Stimulated activated CD8-positive, alpha-beta memory T cell treated with anti-CD3 and anti-CD28 coated beads, Interleukin-12 subunit alpha, Interleukin-12 subunit beta, amount 100 ng/mL, for 1 hour (primary cell): ENCODE measurements around the gene FUT2.
"Not testable (repeated sequence)": the region's sequence is repeated elsewhere in the genome, so short reads cannot be mapped to it uniquely, and the experiment has no call there.

Source experiments
- DNase-seq: peaks from one replicate; pipeline ENCODE4 v3.0.0-alpha.2; 2020; ENCODE audit warnings: low read depth

FUT2 gene

DNA sequence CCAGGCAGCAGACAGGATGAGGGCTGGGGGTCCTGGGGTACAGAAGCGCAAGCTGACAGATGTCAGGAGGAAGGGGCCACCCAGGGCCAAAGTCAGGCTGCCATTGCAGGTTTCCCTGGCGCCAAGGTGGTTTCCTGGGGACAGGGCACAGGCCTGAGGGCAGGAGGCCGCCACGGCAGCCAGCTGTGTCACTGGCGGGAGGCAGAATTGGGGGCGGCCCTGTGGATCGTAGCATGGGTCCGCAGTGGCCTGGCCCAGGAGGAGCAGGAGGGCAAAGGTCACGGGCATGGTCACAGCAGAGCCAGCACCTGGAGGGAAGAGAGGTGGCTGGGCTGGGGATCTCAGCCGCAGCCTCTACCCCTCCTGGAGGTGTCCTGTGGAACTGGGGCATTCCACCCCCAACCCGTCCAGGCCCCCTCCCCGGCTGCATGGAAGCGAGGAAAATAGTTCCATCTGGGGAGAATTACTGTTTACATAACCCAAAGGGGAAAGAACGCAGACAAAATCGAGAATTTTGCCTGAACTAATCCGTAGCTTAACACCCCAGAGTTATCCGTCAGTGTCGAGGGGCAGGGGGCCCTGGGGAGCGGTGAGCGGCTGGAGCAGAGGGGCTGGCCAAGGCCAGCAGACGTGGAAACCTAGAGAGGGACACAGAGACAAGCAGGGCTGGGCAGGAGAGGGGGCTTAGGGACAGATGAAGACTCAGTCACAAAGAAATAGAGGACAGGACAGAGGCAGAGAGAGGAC is 24.9 kb upstream of the FUT2 start:
- no peak for DNase-seq

DNA sequence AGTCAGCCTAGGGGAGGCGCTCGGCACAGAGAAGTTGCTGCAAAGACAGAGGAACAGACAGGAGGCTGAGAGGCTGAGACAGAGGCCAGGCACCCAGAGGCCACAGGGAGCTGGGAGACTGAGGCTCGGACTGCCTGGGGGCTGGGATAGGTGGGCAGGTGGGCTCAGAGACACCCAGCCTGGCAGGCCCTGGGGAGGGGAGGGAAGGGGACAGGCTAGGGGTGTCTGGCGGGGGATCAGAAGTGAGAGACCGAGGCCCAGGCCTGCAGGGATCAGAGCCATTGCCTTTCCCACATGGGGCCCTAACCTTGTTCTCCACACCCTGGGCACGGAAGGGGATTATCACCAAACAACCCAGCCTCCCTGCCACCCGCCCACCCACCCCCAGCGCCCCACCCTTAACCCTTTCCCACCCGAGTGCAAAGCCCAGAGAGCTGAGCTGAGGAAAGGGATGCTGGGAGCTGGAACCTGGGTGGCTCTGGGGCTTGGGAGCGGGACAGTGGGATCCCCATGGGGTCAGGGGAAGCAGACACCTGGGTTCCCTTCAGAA is 24.2 kb upstream of the FUT2 start:
- DNase-seq: no peak

DNA sequence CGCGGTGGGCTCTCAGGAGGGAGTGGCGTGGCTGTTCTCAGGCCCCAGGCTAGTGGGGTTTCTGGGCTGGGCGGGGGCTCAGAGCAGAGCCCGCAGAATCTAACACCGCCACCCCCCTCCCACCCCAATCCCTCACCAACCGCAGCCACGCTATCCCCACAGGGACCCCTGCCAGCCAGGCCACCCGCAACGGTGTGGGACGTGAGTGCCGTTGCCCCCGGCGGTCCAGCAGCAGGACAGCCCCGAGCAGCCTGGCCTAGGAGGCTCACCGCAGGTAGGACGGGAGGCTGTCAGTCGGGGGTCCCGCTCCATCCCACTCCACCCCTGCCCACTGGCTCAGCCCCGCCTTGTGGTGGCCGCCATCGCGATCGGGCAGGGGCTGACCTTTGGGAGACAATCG is 22.8 kb upstream of the FUT2 start, which contains the start of gene NTN5:
Gene NTN5, minus strand, starts transcription at position 24 of the 400 bp plus-strand sequence. CDS start 2,031 bp downstream, outside the sequence.
- DNase-seq: no peak

DNA sequence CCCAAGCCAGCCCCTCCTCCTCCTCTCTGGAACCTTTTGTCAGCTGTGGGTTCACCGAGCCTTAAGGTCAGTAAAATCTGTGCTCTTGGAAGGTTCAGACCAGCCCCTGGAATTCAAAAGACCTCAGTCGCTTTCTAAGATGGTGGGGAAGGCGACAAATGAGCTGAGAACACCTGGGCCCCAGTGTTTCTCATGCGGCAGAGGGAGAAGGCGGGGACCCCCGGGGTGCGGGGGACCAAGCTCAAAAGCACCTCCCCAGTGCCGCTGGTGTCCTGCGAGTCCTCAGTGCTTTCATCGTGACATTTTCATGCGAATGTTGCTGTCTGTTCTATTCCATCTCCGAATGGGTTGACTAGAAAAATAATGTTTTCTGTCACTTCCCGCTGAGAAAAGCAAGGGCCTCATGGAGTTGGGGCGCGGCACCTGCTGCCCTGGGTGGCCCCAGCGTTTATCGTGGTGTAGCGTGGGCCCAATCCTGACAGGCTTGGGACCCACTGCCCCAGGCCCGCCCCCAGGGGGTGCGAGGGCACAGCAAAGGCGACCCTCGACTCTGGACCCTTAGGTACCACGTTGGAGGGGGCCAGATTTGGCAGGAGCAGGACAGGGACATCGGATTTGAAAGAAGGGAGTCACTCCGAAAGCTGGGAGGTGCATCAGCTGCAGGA is 22.2 kb upstream of the FUT2 start:
- no peak for DNase-seq

DNA sequence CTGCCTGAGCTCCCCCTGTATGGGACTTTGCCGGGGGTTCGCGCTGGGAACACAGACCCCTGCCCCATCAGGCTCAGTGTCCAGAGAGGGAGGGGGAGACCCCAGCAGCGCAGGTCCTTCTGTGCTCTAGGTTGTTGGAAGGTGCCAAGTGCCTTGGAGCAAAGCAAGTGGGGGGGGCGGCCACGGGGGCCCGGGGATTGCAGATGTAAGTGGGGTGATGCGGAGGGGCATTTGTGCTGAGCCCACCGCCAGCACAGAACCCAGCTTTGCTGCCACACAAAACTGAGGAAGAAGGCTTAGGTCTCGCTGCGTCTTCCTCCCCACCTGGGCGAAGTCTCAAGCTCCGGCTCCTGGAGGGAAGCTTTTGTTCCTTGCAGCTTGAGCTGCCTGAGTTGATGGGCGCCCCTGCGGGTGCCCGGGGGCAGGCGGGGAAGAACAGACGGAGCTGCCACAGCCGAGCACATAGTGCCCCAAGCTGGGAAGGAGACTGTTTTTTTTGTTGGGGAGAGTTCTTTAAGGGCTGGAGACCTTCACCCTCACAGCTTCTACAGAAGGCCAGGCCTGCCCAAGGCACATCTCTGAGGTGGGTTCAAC is 21.5 kb upstream of the FUT2 start:
- DNase-seq: no peak

DNA sequence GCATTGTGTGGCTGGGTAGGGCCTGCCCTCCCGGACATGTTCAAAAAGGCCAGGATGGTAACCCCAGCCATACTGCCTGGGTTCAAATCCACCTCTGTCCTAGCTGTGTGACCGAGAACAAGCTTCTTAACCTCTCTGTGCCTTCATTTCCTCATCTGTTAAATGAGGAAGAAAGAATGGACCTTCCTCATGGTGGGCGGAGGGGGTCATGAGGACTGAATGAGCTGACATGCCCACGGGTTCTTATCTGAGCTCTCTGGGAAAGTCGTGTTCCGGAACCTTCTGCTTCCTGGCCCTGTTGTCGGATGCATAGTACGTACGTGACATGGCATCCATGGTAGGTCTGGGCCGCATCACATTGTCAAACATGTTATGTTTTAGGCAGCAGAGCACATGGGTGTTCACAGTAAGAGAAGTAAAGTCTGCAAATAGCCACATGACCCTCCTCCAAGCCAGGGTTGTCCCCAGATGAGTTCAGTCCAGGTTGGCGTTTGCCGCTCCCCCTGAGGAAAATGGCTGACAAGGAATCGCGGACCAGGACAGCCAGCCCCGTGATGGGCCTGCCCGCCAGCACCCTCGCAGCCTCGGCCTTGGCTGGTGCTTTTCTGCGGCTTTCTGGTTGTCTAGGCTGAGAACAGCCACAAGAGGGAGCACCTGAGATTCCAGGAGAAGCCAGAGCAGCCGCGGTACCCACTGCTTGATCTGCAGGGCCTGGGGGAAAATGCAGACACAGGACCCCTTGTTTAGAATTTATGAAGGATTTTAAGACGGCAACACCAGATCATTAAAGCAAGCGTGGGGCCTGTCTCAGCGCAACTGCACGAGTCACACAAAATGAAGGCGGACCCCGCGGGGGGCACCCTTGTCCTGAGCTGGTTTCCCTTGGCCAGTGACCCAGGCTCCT is 20.6 kb upstream of the FUT2 start:
- peak; percentile 57 for DNase-seq

DNA sequence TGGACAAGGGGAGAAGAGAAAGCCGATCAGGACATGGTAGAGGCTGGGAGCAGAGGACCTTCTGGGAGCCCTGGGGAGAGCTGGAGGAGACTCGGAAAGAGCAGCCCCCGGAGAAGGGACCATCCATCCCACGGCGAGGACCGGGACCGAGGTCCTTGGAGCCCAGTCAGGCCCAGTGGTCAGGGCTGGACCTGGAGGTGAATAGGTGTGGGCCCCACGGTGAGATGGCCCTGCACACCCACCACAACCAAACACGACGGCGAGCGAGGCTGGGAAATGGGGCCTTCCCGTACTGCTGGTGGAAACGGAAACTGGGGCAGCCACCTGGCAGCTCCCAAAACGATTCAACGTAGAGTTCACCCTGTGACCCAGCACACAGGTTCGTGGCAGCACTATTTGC is 19.3 kb upstream of the FUT2 start:
- no peak for DNase-seq

DNA sequence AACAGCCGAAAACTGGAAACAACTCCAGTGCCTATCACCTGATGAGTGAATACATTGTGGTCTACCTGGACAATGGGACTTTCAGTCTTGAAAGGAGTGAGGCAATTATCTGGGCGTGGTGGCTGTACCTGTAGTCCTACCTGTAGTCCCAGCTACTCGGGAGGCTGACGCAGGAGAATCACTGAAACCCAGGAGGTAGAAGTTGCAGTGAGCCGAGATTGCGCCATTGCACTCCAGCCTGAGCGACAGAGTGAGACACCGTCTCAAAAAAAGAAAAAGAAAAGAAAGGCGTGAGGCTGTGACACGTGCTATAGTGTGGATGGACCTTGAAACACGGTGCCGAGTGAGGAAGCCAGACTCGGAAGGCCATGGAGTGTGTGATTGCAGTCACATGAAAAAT is 18.9 kb upstream of the FUT2 start:
- no peak for DNase-seq

DNA sequence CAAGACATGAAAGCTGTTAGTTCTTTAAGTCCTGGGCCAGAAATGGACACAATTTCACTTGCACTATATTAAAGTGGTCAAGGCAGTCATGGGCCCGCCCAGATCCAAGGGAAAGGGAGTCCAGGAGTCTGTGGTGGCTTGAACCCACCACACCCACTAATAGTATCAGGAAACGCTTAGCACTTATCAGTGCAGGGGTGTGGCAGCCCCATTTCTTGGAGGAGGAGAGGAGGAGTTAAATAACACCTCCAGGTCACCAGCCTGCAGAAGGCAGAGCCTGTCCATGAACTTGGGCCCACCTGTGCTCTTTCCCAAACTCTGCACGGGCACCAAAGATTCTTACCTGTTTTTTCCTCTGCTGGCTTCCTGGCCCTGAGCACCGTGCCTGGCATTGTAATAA is 17.6 kb upstream of the FUT2 start:
- DNase-seq: no peak

DNA sequence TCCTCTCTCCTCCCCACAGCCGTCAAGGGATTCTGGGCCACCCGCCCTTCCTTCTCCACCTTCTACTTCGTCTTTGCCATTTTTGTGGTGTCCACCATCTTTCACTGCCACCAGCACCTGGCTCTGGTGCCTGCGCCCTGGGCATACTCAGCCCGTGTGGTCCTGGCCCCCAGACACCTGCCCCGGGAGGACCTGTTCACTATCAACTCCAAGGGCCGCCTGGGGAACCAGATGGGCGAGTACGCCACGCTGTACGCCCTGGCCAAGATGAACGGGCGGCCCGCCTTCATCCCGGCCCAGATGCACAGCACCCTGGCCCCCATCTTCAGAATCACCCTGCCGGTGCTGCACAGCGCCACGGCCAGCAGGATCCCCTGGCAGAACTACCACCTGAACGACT is 15.8 kb upstream of the FUT2 start:
- not testable (repeated sequence) for DNase-seq

DNA sequence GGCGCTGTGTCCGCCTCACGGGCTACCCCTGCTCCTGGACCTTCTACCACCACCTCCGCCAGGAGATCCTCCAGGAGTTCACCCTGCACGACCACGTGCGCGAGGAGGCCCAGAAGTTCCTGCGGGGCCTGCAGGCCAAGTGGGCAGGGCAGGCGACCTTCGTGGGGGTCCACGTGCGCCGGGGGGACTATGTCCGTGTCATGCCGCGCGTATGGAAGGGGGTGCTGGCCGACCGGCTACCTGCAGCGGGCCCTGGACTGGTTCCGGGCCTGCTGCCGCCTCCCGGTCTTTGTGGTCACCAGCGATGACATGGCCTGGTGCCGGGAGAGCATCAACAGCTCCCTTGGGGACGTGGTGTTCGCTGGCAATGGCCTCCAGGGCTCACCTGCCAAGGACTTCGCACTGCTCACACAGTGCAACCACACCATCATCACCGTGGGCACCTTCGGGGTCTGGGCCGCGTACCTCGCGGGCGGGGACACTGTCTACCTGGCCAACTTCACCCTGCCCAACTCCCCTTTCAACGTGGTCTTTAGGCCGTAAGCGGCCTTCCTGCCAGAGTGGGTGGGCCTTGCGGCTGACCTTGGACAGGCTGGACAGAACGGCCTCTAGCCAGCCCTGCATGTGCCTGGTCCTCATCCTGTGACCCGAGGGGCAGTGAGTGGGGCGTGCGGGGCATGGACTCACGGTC is 15.2 kb upstream of the FUT2 start:
- no peak for DNase-seq

DNA sequence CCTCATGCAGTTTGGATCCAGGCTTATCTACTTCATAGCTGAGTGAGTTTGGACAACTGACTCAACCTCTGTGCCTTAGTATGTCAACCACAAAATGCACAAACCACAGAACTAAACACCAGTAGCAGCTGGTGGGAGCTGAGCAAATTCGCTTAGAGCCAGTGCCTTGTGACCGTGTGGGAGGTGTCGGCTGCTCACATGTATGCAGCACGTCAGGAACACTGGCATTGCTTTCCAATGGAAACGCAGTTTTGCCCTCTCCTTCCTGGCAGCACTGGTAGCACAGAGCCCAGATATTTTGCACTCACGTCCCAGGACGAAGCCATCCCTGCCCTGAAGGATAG is 14.7 kb upstream of the FUT2 start:
- DNase-seq: no peak

DNA sequence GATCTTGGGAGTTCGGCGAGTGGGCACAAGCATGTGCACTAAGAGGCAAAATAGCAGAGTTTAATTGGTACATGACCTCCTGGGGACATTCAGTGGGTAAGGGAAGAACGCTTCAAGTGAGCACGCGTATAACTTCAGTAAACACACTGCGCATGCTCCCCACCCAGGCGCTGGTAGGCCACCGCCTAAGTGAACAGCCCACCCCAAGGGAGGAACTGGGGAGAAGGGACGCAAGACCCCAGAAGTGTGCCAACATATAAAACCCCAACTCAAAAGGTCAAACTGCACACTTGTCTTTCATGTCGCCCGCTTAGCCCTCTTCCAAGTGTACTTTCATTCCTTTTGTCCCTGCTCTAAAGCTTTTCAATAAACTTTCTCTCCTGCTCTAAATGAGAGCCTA is 12.4 kb upstream of the FUT2 start:
- no peak for DNase-seq

DNA sequence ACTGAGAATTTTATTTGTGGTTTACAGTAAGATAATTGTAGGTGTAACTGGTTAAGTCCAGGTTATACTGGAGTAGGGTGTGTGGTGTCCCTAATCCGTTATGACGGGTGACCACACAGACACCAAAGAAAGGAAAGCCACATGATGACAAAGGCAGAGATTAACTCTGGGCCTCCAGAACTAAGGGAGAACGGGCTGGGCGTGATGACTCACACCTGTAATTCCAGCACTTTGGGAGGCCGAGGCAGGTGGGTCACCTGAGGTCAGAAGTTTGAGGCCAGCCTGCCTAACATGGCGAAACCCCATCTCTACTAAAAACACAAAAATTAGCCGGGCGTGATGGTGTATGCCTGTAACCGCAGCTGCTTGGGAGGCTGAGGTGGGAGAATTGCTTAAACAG is 10.2 kb upstream of the FUT2 start:
- DNase-seq: no peak

DNA sequence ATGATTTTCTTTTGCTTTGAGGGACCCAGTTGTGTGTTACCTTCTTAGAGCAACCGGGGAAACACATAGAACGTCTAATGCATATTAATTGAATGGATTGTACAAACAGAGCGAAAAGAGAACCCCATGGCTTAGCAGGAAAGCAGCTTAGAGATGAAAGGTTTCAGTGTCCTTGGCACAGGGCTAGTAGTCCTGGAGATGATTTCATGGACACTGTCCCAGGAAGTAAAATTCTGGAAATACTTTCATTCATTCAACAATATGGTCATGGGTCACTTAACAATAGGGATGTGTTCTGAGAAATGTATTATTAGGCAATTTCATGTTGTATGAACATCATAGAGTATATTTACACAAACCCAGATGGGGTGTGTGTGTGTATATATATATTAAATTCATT is 9.7 kb upstream of the FUT2 start:
- DNase-seq: no peak

DNA sequence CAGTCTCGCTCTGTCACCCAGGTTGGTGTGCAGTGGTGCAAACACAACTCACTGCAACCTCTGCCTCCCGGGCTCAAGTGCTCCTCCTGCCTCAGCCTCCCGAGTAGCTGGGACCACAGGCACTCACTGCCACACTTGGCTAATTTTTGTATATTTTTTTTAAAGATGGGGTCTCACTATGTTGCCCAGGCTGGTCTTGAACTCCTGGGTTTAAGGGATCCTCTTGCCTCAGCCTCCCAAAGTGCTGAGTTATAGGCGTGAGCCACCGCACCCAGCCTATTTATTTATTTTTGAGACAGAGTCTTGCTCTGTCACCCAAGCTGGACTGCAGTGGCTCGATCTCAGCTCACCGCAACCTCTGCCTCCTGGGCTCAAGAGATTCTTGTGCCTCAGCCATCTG is 9.1 kb upstream of the FUT2 start:
- DNase-seq: not testable (repeated sequence)

DNA sequence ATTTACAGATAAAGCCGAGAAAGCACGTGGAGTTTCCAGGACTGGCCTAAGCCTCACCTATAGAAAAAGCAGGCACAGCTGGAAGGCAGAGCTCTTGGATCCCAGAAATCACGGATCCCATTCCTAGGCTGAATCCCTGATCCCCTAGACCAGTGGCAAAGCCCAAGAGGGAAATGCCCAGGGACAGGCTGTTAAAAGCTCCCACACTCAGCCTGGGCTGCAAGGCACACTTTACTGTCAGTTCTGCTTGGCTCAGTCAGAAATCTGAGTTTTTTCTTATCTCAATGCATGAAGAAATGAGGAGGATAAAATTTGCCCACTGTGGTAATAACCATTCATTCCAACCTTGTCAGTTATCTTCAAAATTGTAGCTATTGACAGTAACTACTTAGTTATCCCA is 8.0 kb upstream of the FUT2 start:
- no peak for DNase-seq

DNA sequence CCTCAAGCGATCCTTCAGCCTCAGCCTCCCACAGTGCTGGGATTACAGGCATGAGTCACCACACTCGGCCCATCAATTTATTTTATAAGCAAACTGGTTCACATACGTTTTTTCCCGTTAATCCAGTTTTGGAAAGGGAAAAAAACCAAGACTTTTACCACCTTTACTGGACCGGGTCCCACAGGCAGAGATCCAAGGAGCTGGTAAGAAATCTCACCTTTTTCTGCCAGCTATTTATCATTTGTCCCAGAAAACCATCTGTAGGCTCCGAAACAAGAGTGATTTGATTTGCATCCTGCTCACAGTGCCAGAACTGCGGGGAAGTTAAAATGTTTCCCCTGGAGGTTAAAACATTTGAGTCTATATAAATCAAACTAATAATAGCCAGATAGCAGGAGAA is 6.3 kb upstream of the FUT2 start:
- no peak for DNase-seq

DNA sequence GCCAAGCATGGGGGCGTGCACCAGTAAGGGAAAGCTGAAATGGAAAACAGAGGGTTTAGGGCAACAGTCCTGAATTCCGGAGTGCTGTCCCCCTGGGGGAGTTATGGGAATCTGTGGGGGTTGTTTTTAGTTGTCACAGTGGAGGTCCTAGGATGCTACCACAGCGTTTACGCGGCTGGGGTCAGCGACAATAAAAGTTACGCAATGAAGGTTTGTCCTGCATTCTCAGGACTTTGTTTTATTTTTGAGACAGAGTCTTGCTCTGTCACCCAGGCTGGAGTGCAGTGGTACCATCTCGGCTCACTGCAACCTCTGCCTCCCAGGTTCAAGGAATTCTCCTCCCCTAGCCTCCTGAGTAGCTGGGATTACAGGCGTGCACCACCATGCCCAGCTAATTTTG is 2.1 kb upstream of the FUT2 start:
- not testable (repeated sequence) for DNase-seq

DNA sequence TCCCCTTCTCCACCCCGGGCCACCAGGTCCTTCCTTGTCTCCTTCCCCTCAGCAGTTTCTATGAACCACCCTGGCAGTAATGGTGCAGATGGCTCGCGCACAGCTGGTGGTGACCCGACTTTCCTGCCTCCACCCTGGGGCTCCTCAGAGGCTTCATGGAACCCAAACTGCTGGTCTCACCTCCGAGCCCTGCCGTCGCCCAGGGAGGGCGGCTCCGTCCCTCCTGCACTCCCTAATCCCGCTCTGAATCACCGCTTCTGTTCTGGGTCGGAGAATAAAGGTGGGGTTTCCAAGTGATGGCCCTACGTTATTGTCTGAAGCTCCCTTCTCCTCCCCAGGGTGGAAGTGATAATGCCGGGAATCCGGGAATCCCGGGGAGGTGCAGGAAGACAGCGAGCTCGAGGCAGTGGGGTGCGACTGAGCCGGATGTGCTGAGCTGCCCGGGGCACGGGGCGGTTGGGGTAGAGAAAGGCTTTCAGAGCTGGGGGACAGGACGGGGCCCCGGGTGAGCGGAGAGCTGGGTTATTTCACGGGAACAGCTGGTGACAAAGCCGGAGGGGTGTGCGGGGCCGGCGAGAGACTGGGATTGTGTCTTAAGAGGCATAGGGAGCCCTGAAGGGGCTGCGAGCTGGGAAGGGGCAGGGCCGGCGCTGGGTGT is 711 bp downstream of the FUT2 start:
- no peak for DNase-seq

DNA sequence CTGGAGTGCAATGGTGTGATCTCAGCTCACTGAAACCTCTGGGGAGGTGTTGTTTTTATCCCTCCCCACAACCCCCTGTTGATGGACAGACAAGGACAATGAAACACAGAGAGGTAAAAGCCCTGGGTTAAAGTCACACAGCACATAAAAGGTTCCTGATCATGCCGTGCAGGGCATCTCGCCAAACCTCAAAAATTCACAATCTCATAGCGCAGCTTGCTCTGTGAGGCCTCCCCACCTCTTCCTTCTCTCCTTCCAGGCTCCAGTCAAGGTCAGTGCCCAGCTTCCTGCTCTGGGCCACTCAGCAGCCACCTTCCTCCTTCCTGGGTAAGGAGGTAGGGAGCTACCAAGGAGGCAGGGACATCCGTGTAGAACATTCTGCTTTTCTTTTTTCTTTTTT is 2.3 kb downstream of the FUT2 start:
- no peak for DNase-seq
